Activated CD8-positive, alpha-beta T cell treated with anti-CD3 and anti-CD28 coated beads for 36 hours (primary cell): ENCODE results near the gene AFMID. TPM values are rescaled to one million over a fixed set of nuclear protein-coding genes. Genes with fewer than 3 reads are reported as not detected.

Experiments used
- ATAC-seq: fragments of 200-7000 bp; cut with Tn5 transposase; one replicate; pipeline ENCODE4 v1.10.0; 2021; ENCODE audit warnings: mild to moderate bottlenecking, moderate library complexity
- CTCF ChIA-PET: fragments of 350-600 bp; sonication (Branson Sonifier 250); formaldehyde crosslinking; loops from one replicate; lab custom pipeline; 2021; ENCODE audit warnings: antibody characterized with exemption; lab: Charles Lee
- POLR2A ChIA-PET: fragments of 350-600 bp; sonication (Branson Sonifier 250); formaldehyde crosslinking; loops from one replicate; lab custom pipeline; 2021; ENCODE audit warnings: antibody characterized with exemption; lab: Charles Lee
- DNase-seq: peaks from one replicate; pipeline ENCODE4 v3.0.0-alpha.2; 2020
- H3K27ac Mint-ChIP-seq: one replicate; pipeline ENCODE4 v1.8.0; 2021; ENCODE audit warnings: mild to moderate bottlenecking, mixed read lengths
- H3K27me3 Mint-ChIP-seq: one replicate; pipeline ENCODE4 v1.8.0; 2021; ENCODE audit warnings: mixed read lengths
- H3K36me3 Mint-ChIP-seq: one replicate; pipeline ENCODE4 v1.8.0; 2021; ENCODE audit warnings: low read depth, mixed read lengths
- H3K4me1 Mint-ChIP-seq: one replicate; pipeline ENCODE4 v1.8.0; 2021; ENCODE audit warnings: low read depth, mixed read lengths
- H3K4me3 Mint-ChIP-seq: one replicate; pipeline ENCODE4 v1.8.0; 2021; ENCODE audit warnings: mild to moderate bottlenecking, moderate library complexity, mixed read lengths
- H3K9me3 Mint-ChIP-seq: one replicate; pipeline ENCODE4 v1.8.0; 2021; ENCODE audit warnings: mixed read lengths
- intact Hi-C: fragments of 100-400 bp; cut with micrococcal nuclease; formaldehyde crosslinking; loops from one replicate; pipeline ENCODE4 v1.10.0; 2022
- total RNA-seq, 2 experiments: library from RNA; stranded (reverse); gene quantifications; one replicate each; pipeline ENCODE4 v1.2.3, GENCODE V29; 2021
- TF ChIP-seq, protein P1 (sequence below): fragments of 200-600 bp; IDR thresholded peaks from one replicate; pipeline ENCODE4 v1.8.0; 2022; ENCODE audit warnings: antibody characterized with exemption, mild to moderate bottlenecking

AFMID gene
- total RNA-seq, 2 experiments from 2014 or later: 20.8 to 27.9 TPM

DNA sequence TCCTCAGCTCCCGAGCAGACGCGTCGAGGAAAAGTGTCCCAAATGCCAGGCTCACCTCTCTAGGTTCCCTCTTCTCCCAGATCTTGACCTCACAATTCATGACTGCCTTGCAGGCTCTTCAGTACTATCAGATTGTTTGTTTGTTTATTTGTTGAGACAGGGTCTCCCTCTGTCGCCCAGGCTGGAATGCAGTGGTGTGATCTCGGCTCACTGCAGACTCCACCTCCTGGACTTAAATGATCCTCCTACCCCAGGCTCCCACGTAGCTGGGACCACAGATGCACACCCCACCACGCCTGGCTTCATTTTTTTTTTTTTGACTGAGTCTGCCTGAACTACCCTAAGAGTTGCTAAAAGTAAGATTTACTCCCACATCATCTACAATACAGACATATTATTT is 60.1 kb downstream of the AFMID start:
- no peaks in the 10 kb centered on the region for H3K36me3 Mint-ChIP-seq
- intact Hi-C loops: no loop called here
- DNase-seq (no peak), ATAC-seq (no peak)
- H3K27me3 Mint-ChIP-seq: no peaks in the 10 kb centered on the region
- no peak overlapping the region for H3K27ac Mint-ChIP-seq
- CTCF ChIA-PET: no interaction called here
- TF ChIP-seq, protein P1, sequence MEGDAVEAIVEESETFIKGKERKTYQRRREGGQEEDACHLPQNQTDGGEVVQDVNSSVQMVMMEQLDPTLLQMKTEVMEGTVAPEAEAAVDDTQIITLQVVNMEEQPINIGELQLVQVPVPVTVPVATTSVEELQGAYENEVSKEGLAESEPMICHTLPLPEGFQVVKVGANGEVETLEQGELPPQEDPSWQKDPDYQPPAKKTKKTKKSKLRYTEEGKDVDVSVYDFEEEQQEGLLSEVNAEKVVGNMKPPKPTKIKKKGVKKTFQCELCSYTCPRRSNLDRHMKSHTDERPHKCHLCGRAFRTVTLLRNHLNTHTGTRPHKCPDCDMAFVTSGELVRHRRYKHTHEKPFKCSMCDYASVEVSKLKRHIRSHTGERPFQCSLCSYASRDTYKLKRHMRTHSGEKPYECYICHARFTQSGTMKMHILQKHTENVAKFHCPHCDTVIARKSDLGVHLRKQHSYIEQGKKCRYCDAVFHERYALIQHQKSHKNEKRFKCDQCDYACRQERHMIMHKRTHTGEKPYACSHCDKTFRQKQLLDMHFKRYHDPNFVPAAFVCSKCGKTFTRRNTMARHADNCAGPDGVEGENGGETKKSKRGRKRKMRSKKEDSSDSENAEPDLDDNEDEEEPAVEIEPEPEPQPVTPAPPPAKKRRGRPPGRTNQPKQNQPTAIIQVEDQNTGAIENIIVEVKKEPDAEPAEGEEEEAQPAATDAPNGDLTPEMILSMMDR: no peak
- no peaks in the 10 kb centered on the region for H3K9me3 Mint-ChIP-seq
- H3K4me1 Mint-ChIP-seq: peaks cover 22% of the 10 kb centered on the region
- H3K4me3 Mint-ChIP-seq: no peak overlapping the region
- POLR2A ChIA-PET: no interaction called here

DNA sequence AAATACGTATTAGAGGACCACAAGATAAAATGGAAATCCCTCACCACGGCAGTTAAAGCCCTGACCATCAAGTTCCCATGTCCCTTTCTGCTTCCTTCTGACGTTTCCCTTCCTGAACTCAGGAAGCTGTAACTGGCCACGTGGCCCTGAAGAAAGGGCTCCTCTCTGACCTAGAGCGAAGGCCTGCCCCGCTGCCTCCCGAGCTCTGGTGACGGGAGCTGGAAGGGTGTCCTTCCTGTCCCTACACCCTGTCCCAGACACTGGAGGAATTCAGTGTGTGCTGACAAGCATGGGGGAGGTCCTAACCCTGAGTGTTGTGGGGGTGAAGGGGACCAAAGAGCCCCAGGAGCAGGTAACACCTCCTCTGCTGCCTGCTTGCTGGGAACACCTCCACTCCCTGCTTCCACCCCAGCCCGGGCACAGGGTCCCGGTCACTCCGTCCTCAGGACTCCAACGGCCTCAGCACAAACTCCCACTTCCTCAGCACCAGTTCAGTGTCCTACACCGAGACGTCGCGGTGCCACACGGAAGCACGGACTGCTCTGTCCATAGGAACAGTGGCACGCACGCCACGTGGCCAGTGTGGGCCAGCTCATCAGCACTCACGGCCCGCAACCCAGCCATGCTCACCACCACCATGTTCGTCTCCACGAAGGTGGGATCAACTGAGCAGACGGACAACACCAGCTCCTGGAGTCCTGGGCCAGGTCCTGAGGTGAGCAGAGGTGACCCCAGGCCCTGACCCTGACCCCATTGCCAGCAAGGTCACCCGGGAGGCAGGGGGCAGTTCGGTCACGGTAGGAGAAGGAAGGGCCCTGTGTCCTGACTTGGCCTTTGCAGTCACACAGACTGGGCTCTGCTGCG is 61.1 kb downstream of the AFMID start:
- TF ChIP-seq, protein P1: no peak
- H3K27me3 Mint-ChIP-seq: no peaks in the 10 kb centered on the region
- no peaks in the 10 kb centered on the region for H3K36me3 Mint-ChIP-seq
- no peak overlapping the region for H3K4me3 Mint-ChIP-seq
- POLR2A ChIA-PET: no interaction called here
- CTCF ChIA-PET: interaction anchor here (1.6 to 3.5 kb wide), 3 partner anchors 25 to 174 kb away, joined by 4 to 23 read pairs (median 6); no protein-coding TSS in a partner anchor
- intact Hi-C loops: no loop called here
- no peak overlapping the region for H3K27ac Mint-ChIP-seq
- no peak for ATAC-seq
- no peaks in the 10 kb centered on the region for H3K9me3 Mint-ChIP-seq
- no peak for DNase-seq
- H3K4me1 Mint-ChIP-seq: peaks cover 26% of the 10 kb centered on the region

DNA sequence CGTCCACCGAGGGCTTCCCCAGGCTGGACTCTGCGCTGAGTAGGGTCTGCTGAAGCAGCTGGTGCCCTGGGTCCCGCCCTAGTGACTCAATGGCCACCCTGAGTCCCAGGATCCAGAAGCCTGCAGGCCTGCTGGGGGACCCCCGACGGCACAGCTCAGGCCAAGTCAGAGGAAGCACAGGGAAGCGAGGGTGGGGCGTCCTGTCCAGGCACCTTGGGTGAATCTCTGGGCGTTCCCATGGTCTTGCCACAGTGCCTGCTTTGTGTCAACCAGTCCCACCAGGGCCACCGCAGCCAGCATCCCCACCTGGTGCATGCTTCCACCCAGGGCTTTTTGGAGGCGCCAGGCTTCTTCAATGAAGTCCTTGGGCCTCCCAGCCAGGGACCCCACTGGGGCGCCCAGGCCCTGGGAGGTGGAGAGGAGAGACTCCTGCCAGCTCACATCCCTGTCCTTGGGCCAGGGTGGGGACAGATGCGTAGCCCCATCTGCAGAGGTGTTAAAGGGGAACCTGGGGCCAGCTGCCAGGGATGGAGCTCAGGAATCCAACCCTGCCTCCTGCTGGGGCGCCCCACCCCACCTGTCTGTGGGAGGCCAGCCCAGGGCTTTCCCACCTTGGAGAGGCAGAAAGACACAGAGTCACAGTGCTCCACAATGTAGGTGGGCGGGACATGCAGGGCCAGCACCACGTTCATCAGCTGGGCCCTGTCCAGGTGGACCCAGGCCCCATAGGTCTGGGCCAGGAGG is 62.1 kb downstream of the AFMID start:
- POLR2A ChIA-PET: interaction anchor here (0.5 to 1.0 kb wide), 3 partner anchors 10 to 256 kb away, joined by 3 read pairs; partner anchors contain the start of gene TMEM235
- no peaks in the 10 kb centered on the region for H3K27me3 Mint-ChIP-seq
- peaks cover 29% of the 10 kb centered on the region for H3K4me1 Mint-ChIP-seq
- no peaks in the 10 kb centered on the region for H3K36me3 Mint-ChIP-seq
- ATAC-seq (no peak), DNase-seq (no peak)
- TF ChIP-seq, protein P1: no peak
- H3K4me3 Mint-ChIP-seq: no peak overlapping the region
- CTCF ChIA-PET: interaction anchor here (0.9 to 3.5 kb wide), 12 partner anchors 8 to 214 kb away, joined by 3 to 23 read pairs (median 4); partner anchors contain the start of gene TMEM235
- H3K27ac Mint-ChIP-seq: no peak overlapping the region
- no peaks in the 10 kb centered on the region for H3K9me3 Mint-ChIP-seq
- intact Hi-C loops: no loop called here

DNA sequence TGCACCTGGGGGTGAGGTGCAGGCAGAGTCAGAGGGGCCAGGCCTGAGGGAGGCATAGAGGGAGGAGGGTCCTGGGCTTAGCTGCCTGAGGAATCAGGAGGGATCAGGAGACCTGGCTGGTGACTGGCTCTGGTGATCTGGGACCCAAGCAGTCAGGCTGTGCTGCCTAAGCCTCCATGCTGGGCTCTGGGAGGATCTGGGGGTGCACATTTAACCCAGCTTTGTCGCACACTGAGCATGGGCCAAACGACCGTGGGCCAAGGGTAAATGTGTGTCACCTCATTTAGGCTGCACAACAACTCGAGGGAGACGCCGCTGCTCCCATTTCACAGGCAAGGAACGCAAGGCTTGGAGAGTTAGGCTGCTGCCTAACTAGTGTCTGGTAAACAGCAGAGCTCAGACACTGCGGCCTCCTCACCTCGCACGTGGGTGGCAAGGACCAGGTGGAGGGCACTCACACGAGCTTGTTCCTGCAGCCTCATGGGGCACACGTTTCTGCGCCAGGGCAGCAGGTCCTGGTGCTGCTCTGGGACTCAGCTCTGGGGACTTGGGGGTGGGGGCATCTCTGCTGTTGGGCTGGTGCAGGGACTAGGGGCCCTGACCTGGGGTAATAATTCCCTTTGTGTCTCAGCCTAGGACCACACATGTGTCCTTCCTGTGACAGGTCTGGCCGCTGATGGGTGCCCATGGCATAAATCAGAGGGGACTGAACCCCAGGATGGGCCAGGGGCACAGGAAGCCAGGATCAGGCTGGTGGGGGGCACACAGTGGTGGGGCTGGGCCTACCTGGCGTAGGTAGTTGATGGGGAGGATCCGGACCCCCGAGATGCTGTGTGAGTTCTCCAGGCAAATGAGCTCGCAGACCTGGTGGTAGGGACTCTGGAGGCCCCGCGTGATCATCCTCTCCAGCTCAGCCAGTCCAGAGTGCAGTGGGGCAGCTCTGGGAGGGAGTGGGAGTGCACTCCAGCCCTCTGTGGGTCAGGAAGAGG is 63.0 kb downstream of the AFMID start:
- no peak for ATAC-seq
- ChIA-PET POLR2A (interaction anchor here (0.7 to 1.2 kb wide), 6 partner anchors 8 to 106 kb away, joined by 3 to 4 read pairs (median 3); partner anchors contain the start of gene TMEM235), CTCF (interaction anchor here (0.9 to 3.5 kb wide), 34 partner anchors 9 to 231 kb away, joined by 3 to 23 read pairs (median 4); partner anchors contain the start of genes BIRC5, TMC8 and TMEM235)
- no peak overlapping the region for H3K27ac Mint-ChIP-seq
- H3K27me3 Mint-ChIP-seq: no peaks in the 10 kb centered on the region
- H3K4me1 Mint-ChIP-seq: peaks cover 32% of the 10 kb centered on the region
- H3K4me3 Mint-ChIP-seq: no peak overlapping the region
- TF ChIP-seq, protein P1: no peak
- H3K36me3 Mint-ChIP-seq: no peaks in the 10 kb centered on the region
- H3K9me3 Mint-ChIP-seq: no peaks in the 10 kb centered on the region
- DNase-seq: no peak
- intact Hi-C loops: loop anchor here (5.0 kb wide), 1 partner anchor 172 kb away; no protein-coding TSS in a partner anchor
